IMR-90 (cell line): ENCODE results near the gene MYO1H.

Experiments
- BHLHE40 ChIP-seq: fragments of 150-350 bp; IDR thresholded peaks from 2 replicates; pipeline ENCODE4 v1.6.1; 2016; ENCODE audit warnings: mild to moderate bottlenecking, low read depth, low read length
- CHD1 ChIP-seq: IDR thresholded peaks from 2 replicates; pipeline ENCODE4 v1.6.1; 2012; ENCODE audit warnings: low read depth, low read length, improper control_type of control experiment
- FOS ChIP-seq: fragments of 150-350 bp; IDR thresholded peaks from 2 replicates; pipeline ENCODE4 v1.6.1; 2016; ENCODE audit warnings: low read depth, low read length
- MAFK ChIP-seq: IDR thresholded peaks from 2 replicates; pipeline ENCODE4 v1.6.1; 2012; ENCODE audit warnings: low read depth, low read length, improper control_type of control experiment
- POLR2A ChIP-seq: IDR thresholded peaks from 2 replicates; pipeline ENCODE4 v1.6.1; 2012; ENCODE audit warnings: mild to moderate bottlenecking, low read depth, low read length
- RAD21 ChIP-seq: IDR thresholded peaks from 2 replicates; pipeline ENCODE4 v1.6.1; 2012; ENCODE audit warnings: low read length, improper control_type of control experiment
- TF ChIP-seq, protein P1 (sequence below): conservative IDR thresholded peaks from 2 replicates; pipeline ENCODE4 v1.5.1; 2012; ENCODE audit warnings: mild to moderate bottlenecking, low read depth, low read length, improper control_type of control experiment
- TF ChIP-seq, protein P2 (sequence below): fragments of 150-350 bp; IDR thresholded peaks from 2 replicates; pipeline ENCODE4 v1.6.1; 2016; ENCODE audit warnings: low read depth, mild to moderate bottlenecking, low read length, moderate library complexity, borderline replicate concordance
- TF ChIP-seq, protein P3 (sequence below): fragments of 150-350 bp; IDR thresholded peaks from 2 replicates; pipeline ENCODE4 v1.6.1; 2017; ENCODE audit warnings: mild to moderate bottlenecking, antibody characterized with exemption, low read length, low read depth

GRCh38 chr12:109448707-109449390 lies 101.1 kb downstream of the MYO1H start:
- TF ChIP-seq, protein P1, sequence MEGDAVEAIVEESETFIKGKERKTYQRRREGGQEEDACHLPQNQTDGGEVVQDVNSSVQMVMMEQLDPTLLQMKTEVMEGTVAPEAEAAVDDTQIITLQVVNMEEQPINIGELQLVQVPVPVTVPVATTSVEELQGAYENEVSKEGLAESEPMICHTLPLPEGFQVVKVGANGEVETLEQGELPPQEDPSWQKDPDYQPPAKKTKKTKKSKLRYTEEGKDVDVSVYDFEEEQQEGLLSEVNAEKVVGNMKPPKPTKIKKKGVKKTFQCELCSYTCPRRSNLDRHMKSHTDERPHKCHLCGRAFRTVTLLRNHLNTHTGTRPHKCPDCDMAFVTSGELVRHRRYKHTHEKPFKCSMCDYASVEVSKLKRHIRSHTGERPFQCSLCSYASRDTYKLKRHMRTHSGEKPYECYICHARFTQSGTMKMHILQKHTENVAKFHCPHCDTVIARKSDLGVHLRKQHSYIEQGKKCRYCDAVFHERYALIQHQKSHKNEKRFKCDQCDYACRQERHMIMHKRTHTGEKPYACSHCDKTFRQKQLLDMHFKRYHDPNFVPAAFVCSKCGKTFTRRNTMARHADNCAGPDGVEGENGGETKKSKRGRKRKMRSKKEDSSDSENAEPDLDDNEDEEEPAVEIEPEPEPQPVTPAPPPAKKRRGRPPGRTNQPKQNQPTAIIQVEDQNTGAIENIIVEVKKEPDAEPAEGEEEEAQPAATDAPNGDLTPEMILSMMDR: no peak
- TF ChIP-seq RAD21 (no peak), POLR2A (no peak), MAFK (no peak), FOS (no peak), CHD1 (no peak), BHLHE40 (no peak)
- TF ChIP-seq, protein P2, sequence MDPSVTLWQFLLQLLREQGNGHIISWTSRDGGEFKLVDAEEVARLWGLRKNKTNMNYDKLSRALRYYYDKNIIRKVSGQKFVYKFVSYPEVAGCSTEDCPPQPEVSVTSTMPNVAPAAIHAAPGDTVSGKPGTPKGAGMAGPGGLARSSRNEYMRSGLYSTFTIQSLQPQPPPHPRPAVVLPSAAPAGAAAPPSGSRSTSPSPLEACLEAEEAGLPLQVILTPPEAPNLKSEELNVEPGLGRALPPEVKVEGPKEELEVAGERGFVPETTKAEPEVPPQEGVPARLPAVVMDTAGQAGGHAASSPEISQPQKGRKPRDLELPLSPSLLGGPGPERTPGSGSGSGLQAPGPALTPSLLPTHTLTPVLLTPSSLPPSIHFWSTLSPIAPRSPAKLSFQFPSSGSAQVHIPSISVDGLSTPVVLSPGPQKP: no peak
- TF ChIP-seq, protein P3, sequence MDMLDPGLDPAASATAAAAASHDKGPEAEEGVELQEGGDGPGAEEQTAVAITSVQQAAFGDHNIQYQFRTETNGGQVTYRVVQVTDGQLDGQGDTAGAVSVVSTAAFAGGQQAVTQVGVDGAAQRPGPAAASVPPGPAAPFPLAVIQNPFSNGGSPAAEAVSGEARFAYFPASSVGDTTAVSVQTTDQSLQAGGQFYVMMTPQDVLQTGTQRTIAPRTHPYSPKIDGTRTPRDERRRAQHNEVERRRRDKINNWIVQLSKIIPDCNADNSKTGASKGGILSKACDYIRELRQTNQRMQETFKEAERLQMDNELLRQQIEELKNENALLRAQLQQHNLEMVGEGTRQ: no peak
